HUDEP-2 (cell line): ENCODE measurements around the gene POTEH.
"Not testable (repeated sequence)": the region's sequence is repeated elsewhere in the genome, so short reads cannot be mapped to it uniquely, and the experiment has no call there.

Experiments
- DNase-seq, 76 experiments: peaks; one replicate each; lab custom pipeline; 2025; ENCODE audit not compliant: unreplicated experiment in 76 of 76; lab: John Stamatoyannopoulos, UW

The POTEH gene

DNA sequence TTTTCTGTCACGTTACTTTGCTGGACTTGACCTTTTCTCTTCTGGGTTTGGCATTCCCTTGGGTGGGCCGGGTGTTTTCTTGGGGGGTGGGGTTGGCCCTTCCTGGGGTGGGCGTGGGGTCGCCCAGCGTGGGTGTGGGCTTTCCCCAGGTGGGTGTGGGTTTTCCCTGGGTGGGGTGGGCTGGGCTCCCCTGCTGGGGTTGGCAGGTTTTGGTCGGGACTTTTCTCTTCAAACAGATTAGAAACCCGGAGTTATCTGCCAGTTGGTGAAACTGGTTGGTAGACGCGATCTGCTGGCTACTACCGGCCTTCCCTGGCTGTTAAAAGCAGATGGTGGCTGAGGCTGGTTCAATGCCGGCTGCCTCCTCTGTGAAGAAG, at the start of gene POTEH:
Gene POTEH (plus strand): TSS at position 278 of the 377 bp plus-strand sequence. CDS start 52 bp downstream, at position 330.
- not testable (repeated sequence) for DNase-seq

DNA sequence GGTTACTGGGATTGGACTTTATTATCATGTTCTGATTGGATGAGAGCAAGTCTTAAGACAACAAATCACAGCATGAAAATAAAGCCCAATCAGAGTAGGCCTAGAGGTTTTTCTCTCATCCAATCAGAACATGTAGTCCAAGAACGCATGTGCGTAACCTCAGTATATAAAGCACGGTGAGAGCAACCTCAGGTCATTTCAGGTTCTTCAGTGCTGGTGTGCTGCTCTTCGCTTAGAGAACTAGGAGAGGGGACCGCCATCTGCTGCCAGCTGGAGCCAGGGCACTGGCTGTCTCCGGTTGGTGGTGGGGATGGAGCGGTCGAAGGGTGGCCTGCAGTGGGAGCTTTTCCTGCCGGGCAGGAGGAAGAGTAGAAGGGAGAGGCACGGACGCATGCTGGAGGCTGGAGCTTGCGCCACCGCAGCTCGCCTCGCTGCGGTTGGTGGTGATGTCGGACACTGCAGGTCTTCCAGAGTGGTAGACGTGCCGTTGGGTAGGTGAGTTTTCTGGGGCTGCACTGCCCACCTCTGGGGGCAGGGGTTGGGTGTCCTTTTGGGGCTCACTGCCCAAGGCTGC, 47.5 kb upstream of the POTEH start:
- not testable (repeated sequence) for DNase-seq

DNA sequence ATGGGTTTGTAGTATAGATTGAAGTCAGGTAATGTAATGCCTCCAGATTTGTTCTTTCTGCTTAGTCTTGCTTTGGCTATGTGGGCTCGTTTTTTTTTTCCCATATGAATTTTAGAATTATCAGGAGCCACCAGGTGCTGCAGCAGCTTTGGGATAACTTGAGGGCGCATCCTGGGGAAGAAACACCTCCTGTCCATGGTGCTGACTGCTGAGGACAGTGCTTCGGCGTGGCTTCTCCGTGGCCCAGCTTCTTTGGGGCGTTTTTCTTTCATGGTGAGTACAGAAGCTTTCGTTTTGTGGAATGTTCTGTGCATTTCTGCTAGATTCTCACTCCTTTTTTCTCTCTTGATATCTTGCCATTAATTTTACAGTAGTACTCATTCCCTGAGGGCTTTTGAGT, 37.9 kb upstream of the POTEH start:
- DNase-seq = not testable (repeated sequence)

DNA sequence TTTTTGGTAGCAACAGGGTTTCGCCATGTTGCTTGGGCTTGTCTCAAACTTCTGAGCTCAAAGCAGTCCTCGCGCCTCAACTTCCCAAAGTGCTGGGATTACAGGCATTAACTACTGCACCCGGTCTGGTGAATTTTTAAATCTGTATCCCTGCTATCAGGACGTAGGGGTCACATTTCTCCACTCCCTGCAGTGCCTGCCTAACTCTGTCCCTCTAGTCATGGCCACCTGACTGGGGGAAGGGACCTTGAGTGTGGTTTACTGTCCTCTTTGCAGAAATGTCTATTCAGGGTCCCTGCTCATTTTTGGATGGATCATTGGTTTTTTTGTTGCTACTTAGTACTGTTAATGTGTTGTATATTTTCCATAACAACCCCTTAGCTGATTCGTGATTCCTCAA, 37.1 kb upstream of the POTEH start:
- DNase-seq = not testable (repeated sequence)

DNA sequence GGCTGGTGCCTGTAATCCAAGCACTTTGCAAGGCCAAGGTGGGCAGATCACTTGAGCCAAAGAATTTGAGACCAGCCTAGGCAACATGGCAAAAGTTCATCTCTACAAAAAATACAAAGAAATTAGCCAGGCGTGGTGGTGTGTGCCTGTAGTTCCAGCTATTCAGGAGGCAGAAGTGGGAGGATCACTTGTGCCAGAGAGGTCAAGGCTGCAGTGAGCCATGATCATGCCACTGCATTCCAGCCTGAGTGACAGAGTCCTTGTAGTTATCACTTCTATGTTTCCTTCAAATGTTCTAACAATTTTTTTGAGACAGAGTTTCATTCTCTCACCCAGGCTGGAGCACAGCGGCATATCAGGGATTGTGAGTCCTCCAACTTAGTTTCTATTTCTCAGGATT, 36.6 kb upstream of the POTEH start:
- DNase-seq = not testable (repeated sequence)

DNA sequence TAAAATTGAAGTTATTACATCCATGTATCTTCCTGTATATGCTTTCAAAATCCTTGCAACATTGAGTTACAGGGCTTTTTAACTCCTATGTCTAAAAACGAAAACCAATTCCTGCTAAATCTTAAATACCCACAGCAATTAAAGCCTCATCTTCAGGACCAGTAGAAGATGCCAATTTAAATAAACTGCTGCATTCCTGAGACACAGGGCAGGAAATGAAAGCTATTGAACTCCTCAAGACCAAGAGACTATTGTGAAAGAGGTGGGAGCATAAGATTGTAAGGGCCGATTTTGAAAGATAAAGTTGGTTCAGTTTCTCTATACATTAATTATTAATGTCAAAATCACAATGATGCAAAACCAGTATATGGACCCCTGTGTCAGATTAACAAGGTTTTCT, 28.7 kb upstream of the POTEH start:
- DNase-seq = not testable (repeated sequence)

DNA sequence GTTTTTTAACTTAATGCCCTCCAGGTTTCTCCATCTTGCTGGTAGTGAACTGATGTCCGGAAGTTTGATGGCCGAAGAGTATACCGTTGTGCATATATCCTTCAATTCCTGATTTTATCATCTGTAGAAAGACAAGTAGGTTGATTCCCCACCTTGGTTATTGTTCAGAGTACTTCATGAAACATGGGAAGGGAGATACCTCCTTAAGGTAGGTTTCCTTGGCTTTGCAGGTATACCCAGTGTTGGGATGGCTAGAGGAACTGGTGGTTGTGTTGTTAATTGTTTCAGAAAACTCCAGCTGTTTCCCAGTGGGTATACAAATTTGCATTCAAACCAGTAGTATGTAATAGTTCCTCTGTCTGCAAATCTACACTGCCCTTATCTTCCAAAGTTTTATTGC, 25.1 kb upstream of the POTEH start:
- DNase-seq = not testable (repeated sequence)

DNA sequence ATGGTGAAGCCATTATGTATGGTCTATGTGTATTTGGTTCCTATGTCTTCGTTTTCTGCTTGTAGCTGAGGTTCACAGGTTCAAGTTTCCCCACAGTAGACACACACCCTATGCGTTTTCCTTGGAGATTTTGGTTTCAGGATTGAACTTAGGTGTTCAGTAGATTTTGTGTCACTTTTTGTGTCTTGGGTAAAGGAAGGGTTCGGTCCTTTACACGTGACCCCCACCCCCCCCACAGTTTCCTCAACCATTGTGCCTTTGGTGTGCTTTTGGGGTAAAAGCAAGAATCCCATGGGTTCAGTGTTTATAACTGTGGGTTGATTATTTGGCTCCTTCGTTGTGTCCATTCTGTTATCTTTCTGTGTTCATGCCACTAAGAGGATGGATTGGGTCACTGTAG, 24.3 kb upstream of the POTEH start:
- DNase-seq = not testable (repeated sequence)

DNA sequence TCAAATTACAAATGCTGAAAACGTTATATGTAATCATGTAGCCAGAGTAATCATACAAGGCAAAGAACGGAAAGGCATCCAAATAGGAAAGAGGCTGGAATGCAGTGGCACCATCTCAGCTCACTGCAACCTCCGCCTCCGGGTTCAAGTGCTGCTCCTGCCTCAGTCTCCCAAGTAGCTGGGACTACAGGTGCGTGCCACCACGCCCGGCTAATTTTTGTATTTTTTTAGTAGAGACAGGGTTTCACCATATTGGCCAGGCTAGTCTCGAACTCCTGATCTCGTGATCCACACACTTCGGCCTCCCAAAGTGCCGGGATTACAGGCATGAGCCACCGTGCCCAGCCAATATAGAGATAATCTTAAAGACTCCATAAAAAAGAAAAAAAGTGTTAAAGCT, 20.4 kb upstream of the POTEH start:
- not testable (repeated sequence) for DNase-seq

DNA sequence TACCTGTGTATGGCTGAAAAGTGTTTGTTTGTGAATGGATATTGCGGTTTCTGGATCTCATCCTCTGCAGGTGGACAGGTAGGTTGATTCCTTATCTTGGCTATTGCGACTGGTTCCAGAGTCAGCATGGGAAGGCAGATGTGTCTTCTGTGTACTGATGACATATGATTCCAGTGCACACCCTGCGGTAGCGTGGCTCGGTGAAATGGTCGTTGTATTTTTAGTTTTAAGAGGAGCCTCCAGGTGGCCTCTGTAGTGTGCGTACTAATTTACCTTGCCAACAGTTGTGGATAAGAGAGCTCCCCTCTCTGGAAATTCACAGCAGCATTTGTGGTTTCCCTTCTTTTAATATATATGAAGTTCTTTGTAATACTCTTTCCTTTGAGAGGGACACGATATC, 10.1 kb upstream of the POTEH start:
- not testable (repeated sequence) for DNase-seq

DNA sequence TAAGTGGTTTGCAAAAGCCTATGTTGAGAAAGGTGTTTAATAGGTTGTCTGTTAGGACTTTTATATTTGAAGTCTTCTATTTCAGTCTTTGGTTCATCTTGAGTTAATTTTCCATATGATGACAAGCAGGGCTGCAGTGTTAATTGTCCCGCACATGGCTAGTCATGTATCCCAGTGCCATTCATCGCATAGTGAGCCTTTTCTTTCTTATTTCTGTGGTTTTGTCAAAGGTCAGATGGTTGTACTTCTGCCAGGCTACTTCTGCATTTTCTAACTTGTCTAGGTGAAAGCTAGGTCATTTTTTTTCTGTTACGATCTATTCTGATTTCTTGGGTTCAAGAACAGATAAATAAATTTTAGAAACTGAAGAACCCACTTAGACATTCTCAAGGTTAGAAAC, 5.7 kb upstream of the POTEH start:
- not testable (repeated sequence) for DNase-seq

DNA sequence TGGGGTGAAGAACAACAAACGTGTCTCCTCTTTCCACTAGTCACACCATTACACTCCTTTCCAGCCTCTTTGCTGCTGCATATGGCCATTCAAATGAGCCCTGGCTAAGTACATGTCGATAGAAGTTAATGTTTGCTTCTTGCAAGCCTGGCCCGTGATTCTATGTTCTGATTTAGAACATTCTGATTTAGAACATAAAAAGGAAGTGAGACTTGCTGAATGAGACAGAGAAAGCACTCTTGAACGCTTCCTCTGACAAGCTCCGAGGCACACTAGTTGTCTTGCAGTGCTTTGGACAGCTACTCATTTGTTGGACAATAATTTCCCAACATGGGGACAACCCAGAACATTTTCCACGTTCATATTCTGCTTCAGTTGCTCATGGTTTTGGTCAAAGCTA, 5.1 kb upstream of the POTEH start:
- not testable (repeated sequence) for DNase-seq

DNA sequence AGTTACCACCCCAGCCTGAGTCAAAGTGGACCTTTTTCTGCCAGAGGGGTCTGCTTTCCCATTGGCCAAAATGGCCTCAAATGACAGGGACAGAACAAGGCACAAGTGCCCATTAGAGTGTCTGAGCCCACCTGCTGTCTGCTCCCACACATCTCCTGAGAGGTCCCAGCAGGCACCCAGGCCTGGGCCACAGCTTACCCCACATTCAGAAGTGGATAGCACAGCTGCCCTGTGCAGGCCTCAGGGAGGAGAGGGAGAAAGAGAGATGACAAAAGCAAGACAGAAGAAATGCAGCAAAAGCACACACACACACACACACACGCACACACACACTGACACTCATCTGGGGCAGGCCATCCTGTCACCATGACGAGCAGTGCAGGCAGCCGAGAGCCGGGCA, 4.2 kb upstream of the POTEH start:
- DNase-seq = not testable (repeated sequence)

DNA sequence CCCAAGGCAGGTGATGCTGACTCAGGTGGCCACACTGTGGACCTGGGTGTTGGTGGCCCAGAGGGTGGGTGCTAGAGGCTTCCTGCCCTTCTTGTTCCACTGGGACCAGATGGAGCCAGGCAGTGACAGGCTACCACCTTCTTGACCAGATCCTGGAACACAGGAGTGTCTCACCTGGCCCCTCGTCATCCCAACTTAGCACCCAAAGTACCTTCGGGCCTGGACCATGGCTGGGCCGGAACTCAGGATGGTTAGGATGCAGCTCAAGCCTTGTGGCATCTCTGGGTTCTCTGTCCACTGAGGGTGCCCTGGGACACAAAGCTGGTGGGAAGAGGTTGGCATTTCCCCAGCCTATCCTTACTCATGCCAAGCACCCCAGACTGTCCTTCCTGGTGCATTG, 2.7 kb upstream of the POTEH start:
- DNase-seq = not testable (repeated sequence)

DNA sequence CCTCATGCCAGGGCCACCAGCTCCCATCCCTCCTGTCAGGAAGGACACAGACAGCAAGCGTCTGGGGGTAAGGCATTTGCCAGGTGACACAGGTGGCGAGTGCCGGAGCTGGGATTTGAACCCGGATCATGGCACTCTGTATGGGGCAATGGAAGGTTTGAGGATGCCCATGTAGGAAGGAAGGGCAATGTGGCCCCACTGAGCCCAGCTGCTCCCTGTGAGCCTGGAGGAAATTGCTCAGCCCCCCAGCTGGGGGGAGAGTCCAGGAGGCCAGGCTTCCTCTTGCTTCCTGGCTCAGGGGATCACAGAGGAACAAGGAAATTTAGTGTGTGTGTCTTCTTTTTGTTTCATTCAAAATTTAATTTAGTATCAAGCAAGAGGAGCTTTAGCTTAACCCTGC, 2.1 kb upstream of the POTEH start:
- not testable (repeated sequence) for DNase-seq

DNA sequence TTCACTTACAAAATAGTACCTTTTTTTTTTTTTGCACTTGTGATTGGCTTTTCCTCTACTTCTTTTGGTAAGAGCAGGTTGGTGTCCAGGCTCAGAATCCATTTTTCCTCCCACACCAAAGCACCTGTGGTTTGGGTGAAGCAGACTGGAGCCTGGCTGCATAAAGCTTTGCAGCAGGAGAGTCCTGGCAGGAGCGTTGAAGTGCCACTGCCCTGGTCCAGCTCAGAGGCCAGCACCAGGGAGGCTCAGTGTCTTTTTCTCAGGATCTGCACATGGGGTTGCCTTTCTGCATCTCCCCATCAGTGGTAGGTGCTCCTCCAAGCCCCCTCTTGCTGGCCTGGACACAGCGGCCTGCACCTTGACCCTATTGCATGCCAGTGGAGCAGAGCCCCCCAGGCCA, 1.7 kb upstream of the POTEH start:
- DNase-seq = not testable (repeated sequence)

DNA sequence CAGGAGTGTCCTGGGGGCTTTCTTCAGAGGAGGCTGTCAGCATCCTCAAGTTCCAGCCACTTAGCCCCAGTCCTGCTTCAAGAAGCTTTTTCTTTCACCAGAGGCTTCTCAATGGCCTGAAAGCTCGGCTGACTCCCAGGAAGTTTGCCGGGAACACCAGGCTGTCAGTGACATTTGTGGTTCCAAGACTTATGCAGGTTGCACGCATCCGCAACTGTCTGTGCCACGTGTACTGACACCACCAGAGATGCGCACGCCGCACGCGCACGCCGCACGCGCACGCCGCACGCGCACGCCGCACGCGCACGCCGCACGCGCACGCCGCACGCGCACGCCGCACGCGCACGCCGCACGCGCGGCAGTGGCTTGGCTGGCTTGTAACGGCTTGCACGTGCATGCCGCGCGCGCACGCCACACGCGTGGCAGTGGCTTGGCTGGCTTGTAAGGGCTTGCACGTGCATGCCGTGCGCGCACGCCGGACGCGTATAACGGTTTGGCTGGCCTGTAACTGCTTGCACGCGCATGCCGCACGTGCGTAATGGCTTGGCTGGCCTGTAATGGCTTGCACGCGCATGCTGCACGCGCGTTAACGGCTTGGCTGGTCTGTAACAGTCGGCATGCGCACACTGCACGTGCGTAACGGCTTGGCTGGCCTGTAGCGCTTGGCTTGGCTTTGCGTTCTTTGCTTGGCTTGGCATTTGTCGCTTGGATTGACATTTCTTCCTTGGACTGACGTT, 646 bp upstream of the POTEH start:
- not testable (repeated sequence) for DNase-seq

DNA sequence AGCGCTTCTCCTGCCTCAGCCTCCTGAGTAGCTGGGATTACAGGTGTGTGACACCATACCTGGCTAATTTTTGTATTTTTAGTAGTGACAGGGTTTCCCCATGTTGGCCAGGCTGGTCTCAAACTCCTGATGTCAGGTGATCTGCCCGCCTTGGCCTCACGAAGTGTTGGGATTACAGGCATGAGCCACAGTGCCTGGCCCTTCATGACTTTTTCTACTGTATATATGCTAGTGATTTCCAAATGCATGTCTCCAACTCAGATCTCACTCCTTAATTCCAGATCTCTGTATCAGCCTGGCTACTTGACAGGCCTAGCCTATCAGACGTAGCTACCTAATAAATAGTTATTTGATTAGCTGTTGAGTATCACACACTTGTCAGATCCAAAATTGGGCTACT, 23.8 kb downstream of the POTEH start:
- not testable (repeated sequence) for DNase-seq

DNA sequence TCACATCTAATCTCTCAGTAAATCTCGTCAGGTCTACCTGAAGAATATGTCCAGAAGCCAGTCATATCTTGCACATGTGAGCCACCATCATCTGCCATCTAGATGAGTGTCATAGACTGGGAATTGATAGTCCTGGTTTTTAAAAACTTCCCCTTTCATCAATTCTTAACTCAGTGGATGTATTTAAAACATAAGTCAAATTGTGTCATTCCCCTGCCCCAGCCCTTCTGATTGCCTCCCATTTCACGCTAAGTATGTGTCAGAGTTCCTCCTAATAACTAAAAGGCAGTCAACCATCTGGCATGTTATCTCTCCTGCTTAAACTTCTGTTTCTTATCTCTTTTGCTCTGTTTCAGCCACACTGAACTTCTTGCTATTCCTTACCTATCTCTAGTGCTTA, 24.3 kb downstream of the POTEH start:
- DNase-seq = not testable (repeated sequence)

DNA sequence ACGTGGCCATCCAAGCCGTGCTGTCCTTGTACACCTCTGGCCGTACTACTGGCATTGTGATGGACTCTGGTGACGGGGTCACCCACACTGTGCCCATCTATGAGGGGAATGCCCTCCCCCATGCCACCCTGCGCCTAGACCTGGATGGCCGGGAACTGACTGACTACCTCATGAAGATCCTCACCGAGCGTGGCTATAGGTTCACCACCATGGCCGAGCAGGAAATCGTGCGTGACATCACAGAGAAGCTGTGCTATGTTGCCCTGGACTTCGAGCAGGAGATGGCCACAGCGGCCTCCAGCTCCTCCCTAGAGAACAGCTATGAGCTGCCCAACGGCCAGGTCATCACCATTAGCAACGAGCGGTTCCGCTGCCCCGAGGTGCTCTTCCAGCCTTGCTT, 32.1 kb downstream of the POTEH start:
- not testable (repeated sequence) for DNase-seq

DNA sequence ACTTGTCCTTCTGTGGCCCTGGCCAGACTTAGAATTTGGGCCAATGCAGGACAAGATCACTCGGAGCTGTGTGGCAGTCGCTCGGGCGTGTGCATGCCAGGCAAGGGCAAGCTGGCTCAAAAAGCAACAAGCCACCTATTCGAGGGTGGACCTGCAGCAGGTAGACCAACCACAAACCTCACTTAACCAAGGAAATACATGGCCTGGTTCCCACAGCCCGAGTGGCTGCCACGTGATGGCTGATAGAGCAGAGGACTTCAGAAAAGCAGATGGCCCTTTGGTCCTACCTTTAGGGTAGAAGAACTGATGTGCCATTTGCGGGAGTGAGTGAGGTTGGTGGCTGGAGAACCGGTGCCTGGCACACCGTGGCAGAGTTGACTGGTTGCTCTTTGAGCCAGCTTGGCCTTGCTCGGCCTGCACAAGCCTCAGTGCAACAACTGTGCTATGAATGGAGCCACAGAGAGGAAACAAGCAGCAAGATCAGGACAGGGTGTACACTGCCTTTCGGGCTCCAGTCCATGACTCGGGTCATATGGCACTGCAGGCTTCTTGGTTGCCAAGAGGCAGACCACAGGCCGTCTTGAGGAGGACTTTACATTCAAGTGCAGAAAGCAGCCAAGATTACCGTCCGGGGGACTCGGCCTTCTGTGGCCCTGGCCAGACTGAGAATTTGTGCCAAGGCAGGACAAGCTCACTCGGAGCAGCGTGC, 39.5 kb downstream of the POTEH start:
- DNase-seq = not testable (repeated sequence)

DNA sequence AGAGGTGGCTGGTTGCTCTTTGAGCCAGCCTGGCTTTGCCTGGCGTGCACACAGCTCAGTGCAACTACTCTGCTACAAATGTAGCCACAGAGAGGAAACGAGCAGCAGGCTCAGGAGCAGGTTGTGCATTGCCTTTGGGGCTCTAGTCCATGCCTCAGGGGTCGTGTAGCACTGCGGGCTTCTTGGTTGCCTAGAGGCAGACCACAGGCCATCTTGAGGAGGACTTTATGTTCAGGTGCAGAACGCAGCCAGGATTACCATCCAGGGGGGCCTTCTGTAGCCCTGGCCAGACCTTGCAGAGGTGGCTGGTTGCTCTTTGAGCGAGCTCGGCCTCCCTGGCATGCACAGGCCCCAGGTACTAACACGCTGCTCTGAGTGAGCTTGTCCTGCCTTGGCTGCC, 41.2 kb downstream of the POTEH start:
- not testable (repeated sequence) for DNase-seq
